NCI-H1694 treated with DMSO at 0.1 percent for 48 hours (cell line): ENCODE measurements around the gene PCBP3.
"Not testable (repeated sequence)": the region's sequence is repeated elsewhere in the genome, so short reads cannot be mapped to it uniquely, and the experiment has no call there.

Experiments used
- DNase-seq: peaks from one replicate; lab custom pipeline; 2025; lab: John Stamatoyannopoulos, UW

The PCBP3 gene

GRCh38 chr21:45788198-45788597, 144.7 kb downstream of the PCBP3 start:
- DNase-seq, result no peak

GRCh38 chr21:45788637-45789506, 145.3 kb downstream of the PCBP3 start:
- no peak for DNase-seq

GRCh38 chr21:45790427-45790826, 146.9 kb downstream of the PCBP3 start:
- no peak for DNase-seq

GRCh38 chr21:45791562-45792418, 148.3 kb downstream of the PCBP3 start:
- DNase-seq, result no peak

GRCh38 chr21:45792682-45793383, 149.3 kb downstream of the PCBP3 start:
- DNase-seq, result no peak

GRCh38 chr21:45794027-45794426, 150.5 kb downstream of the PCBP3 start:
- no peak for DNase-seq

GRCh38 chr21:45796003-45796402, 152.5 kb downstream of the PCBP3 start:
- no peak for DNase-seq

- DNase-seq, result no peak
These were observed 153.8 kb downstream of the PCBP3 start for GRCh38 chr21:45797338-45797737.

- DNase-seq, result no peak
These were observed 156.3 kb downstream of the PCBP3 start for GRCh38 chr21:45799765-45800338.

- DNase-seq, result no peak
These were observed 157.0 kb downstream of the PCBP3 start for GRCh38 chr21:45800339-45801080.

GRCh38 chr21:45801129-45801964, 157.8 kb downstream of the PCBP3 start:
- DNase-seq, result no peak

- no peak for DNase-seq
These were observed 158.5 kb downstream of the PCBP3 start for GRCh38 chr21:45801989-45802388.

- no peak for DNase-seq
These were observed 158.9 kb downstream of the PCBP3 start for GRCh38 chr21:45802425-45802824.

GRCh38 chr21:45802956-45803617, 159.6 kb downstream of the PCBP3 start:
- no peak for DNase-seq

GRCh38 chr21:45803618-45804340, 160.3 kb downstream of the PCBP3 start:
- no peak for DNase-seq

- DNase-seq, result no peak
These were observed 161.3 kb downstream of the PCBP3 start for GRCh38 chr21:45804809-45805313.

GRCh38 chr21:45805321-45805720, 161.8 kb downstream of the PCBP3 start:
- no peak for DNase-seq

- no peak for DNase-seq
These were observed 162.5 kb downstream of the PCBP3 start for GRCh38 chr21:45806042-45806441.

- DNase-seq, result not testable (repeated sequence)
These were observed 165.1 kb downstream of the PCBP3 start for GRCh38 chr21:45808663-45809062.
